K562 (cell line): ENCODE results near the gene HPS1. TPM values are rescaled to one million over a fixed set of nuclear protein-coding genes. Genes with fewer than 3 reads are reported as not detected.

ENCODE experiments used
- MAZ ChIP-seq, 2 experiments: fragments of 450-650 bp in 1 of 2; sonication (generic) in 1 of 2; formaldehyde crosslinking; IDR thresholded peaks in 1 of 2; conservative IDR thresholded peaks in 1 of 2; 2 replicates each; pipeline versions ENCODE4 v1.4.0 to v1.5.0; 2020; ENCODE audit warnings: mild to moderate bottlenecking in 1 of 2, missing genetic modification reagents in 1 of 2
- RBM22 ChIP-seq: fragments of 200-400 bp; formaldehyde crosslinking; IDR thresholded peaks from 2 replicates; pipeline ENCODE4 v1.6.1; 2018; ENCODE audit warnings: low read length, low read depth; ENCODE audit not compliant: poor library complexity, severe bottlenecking
- RNF2 ChIP-seq: sonication (generic); IDR thresholded peaks from 2 replicates; pipeline ENCODE4 v1.6.1; 2016
- SMARCA4 ChIP-seq: fragments of 450-650 bp; IDR thresholded peaks from 2 replicates; pipeline ENCODE4 v1.6.1; 2016
- SOX6 ChIP-seq: fragments of 450-650 bp; IDR thresholded peaks from 2 replicates; pipeline ENCODE4 v1.6.1; 2014; ENCODE audit warnings: mild to moderate bottlenecking
- U2AF2 ChIP-seq: fragments of 200-400 bp; formaldehyde crosslinking; optimal IDR thresholded peaks from 2 replicates; pipeline ENCODE3; 2017; ENCODE audit warnings: low read depth, mild to moderate bottlenecking, low read length
- ZBTB34 ChIP-seq: fragments of 250-450 bp; sonication (Bioruptor Pico); IDR thresholded peaks from 2 replicates; pipeline ENCODE4 v1.8.0; 2021; ENCODE audit warnings: mild to moderate bottlenecking, moderate library complexity
- ZNF197 ChIP-seq: fragments of 200-800 bp; sonication (Bioruptor generic); IDR thresholded peaks from 2 replicates; pipeline ENCODE4 v1.6.1; 2016; ENCODE audit warnings: low read depth, missing genetic modification characterization, missing compliant biosample characterization
- ZNF695 ChIP-seq: fragments of 450-650 bp; formaldehyde crosslinking; IDR thresholded peaks from 2 replicates; pipeline ENCODE4 v1.4.0; 2020; ENCODE audit warnings: mild to moderate bottlenecking, moderate library complexity
- ZSCAN29 ChIP-seq: fragments of 450-650 bp; IDR thresholded peaks from 2 replicates; pipeline ENCODE4 v1.6.1; 2017
- polyA plus RNA-seq, 8 experiments: library from polyadenylated mRNA; depleted of rRNA in 4 of 8; stranded (reverse) in 5 of 8; unstranded in 3 of 8; fragments of >200 nt; fragmentation: Nextera tagmentation in 2 of 8; fragmentation: Illumina TruSeq in 1 of 8; extraction: Ambion mirVana in 2 of 8; extraction: Trizol in 1 of 8; gene quantifications; 2 replicates each; pipeline versions ENCODE4 v1.2.1 to v1.2.3, GENCODE V29; 2011 to 2014; ENCODE audit warnings: inconsistent platforms in 1 of 8, missing spikeins in 1 of 8
- total RNA-seq, 7 experiments: library from RNA; depleted of rRNA in 6 of 7; stranded (reverse); fragments of >200 nt in 6 of 7; fragmentation: Illumina TruSeq in 2 of 7; extraction: Trizol in 2 of 7; gene quantifications; 2 replicates each; pipeline versions ENCODE4 v1.2.1 to v1.2.3, GENCODE V29; 2011 to 2021; ENCODE audit warnings: low replicate concordance in 1 of 7
- TF ChIP-seq, protein P1 (sequence below): IDR thresholded peaks from 2 replicates; pipeline ENCODE4 v1.6.1; 2012; ENCODE audit warnings: low read depth, low read length, improper control_type of control experiment, borderline replicate concordance
- TF ChIP-seq, protein P2 (sequence below), 2 experiments: fragments of 450-650 bp; formaldehyde crosslinking in 1 of 2; IDR thresholded peaks; 2 replicates each; pipeline versions ENCODE4 v1.4.0 to v1.6.1; 2014 to 2020; ENCODE audit warnings: mild to moderate bottlenecking in 2 of 2, borderline replicate concordance in 1 of 2, low read depth in 1 of 2
- TF ChIP-seq, protein P3 (sequence below): fragments of 450-650 bp; IDR thresholded peaks from 2 replicates; pipeline ENCODE4 v1.6.1; 2017; ENCODE audit warnings: antibody characterized with exemption, mild to moderate bottlenecking

Gene HPS1
- total and polyA plus RNA-seq, 9 of the 15 experiments (the other 6 are each of a cell fraction or from before 2014, with no cell fraction given), result 18.1 to 43.6 (median 26.3) TPM

DNA sequence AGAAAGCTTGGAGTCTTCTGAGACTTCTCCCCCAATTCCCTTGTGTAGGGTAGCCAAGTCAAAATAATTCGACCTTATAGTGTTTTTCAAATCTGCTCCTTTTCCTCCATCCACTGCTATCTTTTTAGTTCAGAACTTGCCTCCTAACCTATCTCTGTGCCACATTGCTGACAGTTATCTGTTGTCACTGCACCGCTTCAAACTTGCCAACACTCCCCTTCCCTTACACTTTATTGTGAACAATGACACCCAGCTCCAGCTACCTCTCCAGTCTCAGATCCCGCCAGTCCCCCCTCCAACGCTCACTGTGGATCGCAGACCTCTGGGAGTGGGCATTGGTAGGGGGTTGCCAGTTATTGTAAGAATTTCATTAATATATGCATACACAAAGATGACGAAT is 16.3 kb upstream of the HPS1 start (continued):
- no peak for TF ChIP-seq ZBTB34 (CRISPR knock-in tag)
- no peak for TF ChIP-seq RBM22
- TF ChIP-seq, protein P1, sequence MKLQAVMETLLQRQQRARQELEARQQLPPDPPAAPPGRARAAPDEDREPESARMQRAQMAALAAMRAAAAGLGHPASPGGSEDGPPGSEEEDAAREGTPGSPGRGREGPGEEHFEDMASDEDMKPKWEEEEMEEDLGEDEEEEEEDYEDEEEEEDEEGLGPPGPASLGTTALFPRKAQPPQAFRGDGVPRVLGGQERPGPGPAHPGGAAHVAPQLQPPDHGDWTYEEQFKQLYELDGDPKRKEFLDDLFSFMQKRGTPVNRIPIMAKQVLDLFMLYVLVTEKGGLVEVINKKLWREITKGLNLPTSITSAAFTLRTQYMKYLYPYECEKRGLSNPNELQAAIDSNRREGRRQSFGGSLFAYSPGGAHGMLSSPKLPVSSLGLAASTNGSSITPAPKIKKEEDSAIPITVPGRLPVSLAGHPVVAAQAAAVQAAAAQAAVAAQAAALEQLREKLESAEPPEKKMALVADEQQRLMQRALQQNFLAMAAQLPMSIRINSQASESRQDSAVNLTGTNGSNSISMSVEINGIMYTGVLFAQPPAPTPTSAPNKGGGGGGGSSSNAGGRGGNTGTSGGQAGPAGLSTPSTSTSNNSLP, result no peak
- TF ChIP-seq, protein P2, sequence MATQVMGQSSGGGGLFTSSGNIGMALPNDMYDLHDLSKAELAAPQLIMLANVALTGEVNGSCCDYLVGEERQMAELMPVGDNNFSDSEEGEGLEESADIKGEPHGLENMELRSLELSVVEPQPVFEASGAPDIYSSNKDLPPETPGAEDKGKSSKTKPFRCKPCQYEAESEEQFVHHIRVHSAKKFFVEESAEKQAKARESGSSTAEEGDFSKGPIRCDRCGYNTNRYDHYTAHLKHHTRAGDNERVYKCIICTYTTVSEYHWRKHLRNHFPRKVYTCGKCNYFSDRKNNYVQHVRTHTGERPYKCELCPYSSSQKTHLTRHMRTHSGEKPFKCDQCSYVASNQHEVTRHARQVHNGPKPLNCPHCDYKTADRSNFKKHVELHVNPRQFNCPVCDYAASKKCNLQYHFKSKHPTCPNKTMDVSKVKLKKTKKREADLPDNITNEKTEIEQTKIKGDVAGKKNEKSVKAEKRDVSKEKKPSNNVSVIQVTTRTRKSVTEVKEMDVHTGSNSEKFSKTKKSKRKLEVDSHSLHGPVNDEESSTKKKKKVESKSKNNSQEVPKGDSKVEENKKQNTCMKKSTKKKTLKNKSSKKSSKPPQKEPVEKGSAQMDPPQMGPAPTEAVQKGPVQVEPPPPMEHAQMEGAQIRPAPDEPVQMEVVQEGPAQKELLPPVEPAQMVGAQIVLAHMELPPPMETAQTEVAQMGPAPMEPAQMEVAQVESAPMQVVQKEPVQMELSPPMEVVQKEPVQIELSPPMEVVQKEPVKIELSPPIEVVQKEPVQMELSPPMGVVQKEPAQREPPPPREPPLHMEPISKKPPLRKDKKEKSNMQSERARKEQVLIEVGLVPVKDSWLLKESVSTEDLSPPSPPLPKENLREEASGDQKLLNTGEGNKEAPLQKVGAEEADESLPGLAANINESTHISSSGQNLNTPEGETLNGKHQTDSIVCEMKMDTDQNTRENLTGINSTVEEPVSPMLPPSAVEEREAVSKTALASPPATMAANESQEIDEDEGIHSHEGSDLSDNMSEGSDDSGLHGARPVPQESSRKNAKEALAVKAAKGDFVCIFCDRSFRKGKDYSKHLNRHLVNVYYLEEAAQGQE (IDR thresholded peaks at IDR 0.05; ENCODE audit: borderline replicate concordance), result no peak
- TF ChIP-seq, protein P2 (CRISPR knock-in tag; IDR thresholded peaks at IDR 0.05; ENCODE audit: low read depth), result no peak
- no peak for TF ChIP-seq ZNF695
- no peak for TF ChIP-seq ZNF197 (CRISPR knock-in tag)
- peak; percentile 75; the same call in 1 of the 2 replicates for TF ChIP-seq SOX6
- no peak for TF ChIP-seq U2AF2
- no peak for TF ChIP-seq MAZ (CRISPR knock-in tag; conservative IDR thresholded peaks at IDR 0.05 in 1 of 2, IDR thresholded peaks at IDR 0.05 in 1 of 2)
- TF ChIP-seq SMARCA4, result peak; percentile 84
- TF ChIP-seq RNF2, result no peak
- TF ChIP-seq, protein P3, sequence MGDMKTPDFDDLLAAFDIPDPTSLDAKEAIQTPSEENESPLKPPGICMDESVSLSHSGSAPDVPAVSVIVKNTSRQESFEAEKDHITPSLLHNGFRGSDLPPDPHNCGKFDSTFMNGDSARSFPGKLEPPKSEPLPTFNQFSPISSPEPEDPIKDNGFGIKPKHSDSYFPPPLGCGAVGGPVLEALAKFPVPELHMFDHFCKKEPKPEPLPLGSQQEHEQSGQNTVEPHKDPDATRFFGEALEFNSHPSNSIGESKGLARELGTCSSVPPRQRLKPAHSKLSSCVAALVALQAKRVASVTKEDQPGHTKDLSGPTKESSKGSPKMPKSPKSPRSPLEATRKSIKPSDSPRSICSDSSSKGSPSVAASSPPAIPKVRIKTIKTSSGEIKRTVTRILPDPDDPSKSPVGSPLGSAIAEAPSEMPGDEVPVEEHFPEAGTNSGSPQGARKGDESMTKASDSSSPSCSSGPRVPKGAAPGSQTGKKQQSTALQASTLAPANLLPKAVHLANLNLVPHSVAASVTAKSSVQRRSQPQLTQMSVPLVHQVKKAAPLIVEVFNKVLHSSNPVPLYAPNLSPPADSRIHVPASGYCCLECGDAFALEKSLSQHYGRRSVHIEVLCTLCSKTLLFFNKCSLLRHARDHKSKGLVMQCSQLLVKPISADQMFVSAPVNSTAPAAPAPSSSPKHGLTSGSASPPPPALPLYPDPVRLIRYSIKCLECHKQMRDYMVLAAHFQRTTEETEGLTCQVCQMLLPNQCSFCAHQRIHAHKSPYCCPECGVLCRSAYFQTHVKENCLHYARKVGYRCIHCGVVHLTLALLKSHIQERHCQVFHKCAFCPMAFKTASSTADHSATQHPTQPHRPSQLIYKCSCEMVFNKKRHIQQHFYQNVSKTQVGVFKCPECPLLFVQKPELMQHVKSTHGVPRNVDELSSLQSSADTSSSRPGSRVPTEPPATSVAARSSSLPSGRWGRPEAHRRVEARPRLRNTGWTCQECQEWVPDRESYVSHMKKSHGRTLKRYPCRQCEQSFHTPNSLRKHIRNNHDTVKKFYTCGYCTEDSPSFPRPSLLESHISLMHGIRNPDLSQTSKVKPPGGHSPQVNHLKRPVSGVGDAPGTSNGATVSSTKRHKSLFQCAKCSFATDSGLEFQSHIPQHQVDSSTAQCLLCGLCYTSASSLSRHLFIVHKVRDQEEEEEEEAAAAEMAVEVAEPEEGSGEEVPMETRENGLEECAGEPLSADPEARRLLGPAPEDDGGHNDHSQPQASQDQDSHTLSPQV, result peak; percentile 44; the same call in 1 of the 2 replicates
- TF ChIP-seq ZSCAN29, result no peak
